Measurements from ENCODE around the gene NUP62. TPM values are rescaled to one million over a fixed set of nuclear protein-coding genes. Genes with fewer than 3 reads are reported as not detected.
"Not testable (repeated sequence)": the region's sequence is repeated elsewhere in the genome, so short reads cannot be mapped to it uniquely, and the experiment has no call there.

NUP62 gene
- total and polyA plus RNA-seq, 8 donors: 11.4 to 26.4 (median 17.4) TPM

- 74 to 78% methylated on average over 14 of the region's 14 CpGs for WGBS, 2 donors
- no peak for ATAC-seq
- Histone ChIP-seq H3K27me3 (no peaks in the 10 kb centered on the region), H3K27ac (no peak overlapping the region), H3K9me3 (no peaks in the 10 kb centered on the region), H3K4me3 (peak overlapping the region in 1 of 4 donors; percentile 90), H3K4me1 (peaks cover 9 to 13% (median 9%) of the 10 kb centered on the region in 3 donors), H3K36me3 (peaks cover 0 to 9% (median 0%) of the 10 kb centered on the region in 3 donors)
- no peak for FAIRE-seq
- no peak for TF ChIP-seq CTCF (IDR thresholded peaks at IDR 0.05)
- intact Hi-C loops (cut with DNase I): no loop called here
- peak in 1 of 6 donors; percentile 9 for DNase-seq
Observed at GRCh38 chr19:49927526-49928264, 1.6 kb downstream of the NUP62 start.

GRCh38 chr19:49926515-49926914 is 2.8 kb downstream of the NUP62 start:
- 94 to 96% methylated on average over 10 of the region's 10 CpGs for WGBS, 2 donors
- no peak for ATAC-seq

GRCh38 chr19:49925486-49925885 is 3.8 kb downstream of the NUP62 start:
- no peak overlapping the region for H3K4me3 ChIP-seq
- H3K9me3 ChIP-seq: no peaks in the 10 kb centered on the region
- FAIRE-seq (no peak), ATAC-seq (no peak), DNase-seq (peak in 1 of 6 donors; percentile 4)
- intact Hi-C loops (cut with DNase I): no loop called here
- WGBS, 2 donors: 96% methylated on average over 5 of the region's 5 CpGs
- peaks cover 0 to 9% (median 0%) of the 10 kb centered on the region in 3 donors for H3K36me3 ChIP-seq
- TF ChIP-seq CTCF (IDR thresholded peaks at IDR 0.05): no peak
- H3K27ac ChIP-seq: no peak overlapping the region
- no peaks in the 10 kb centered on the region for H3K27me3 ChIP-seq
- H3K4me1 ChIP-seq: peaks cover 9 to 13% (median 9%) of the 10 kb centered on the region in 3 donors

More at GRCh38 chr19:49926515-49926914, 2.8 kb downstream of the NUP62 start:
- H3K9me3 ChIP-seq: no peaks in the 10 kb centered on the region
- TF ChIP-seq CTCF (IDR thresholded peaks at IDR 0.05): no peak
- peak in 1 of 6 donors; percentile 17 for DNase-seq
- no peak for FAIRE-seq
- H3K4me1 ChIP-seq: peaks cover 9 to 13% (median 9%) of the 10 kb centered on the region in 3 donors
- no peaks in the 10 kb centered on the region for H3K27me3 ChIP-seq
- intact Hi-C loops (cut with DNase I): no loop called here
- no peak overlapping the region for H3K27ac ChIP-seq
- peaks cover 0 to 9% (median 0%) of the 10 kb centered on the region in 3 donors for H3K36me3 ChIP-seq
- H3K4me3 ChIP-seq: no peak overlapping the region

GRCh38 chr19:49924881-49925210 is 4.5 kb downstream of the NUP62 start:
- ATAC-seq; H3K36me3 ChIP-seq; intact Hi-C loops (cut with DNase I); H3K9me3 ChIP-seq; H3K27ac ChIP-seq; FAIRE-seq; H3K4me3 ChIP-seq; H3K27me3 ChIP-seq; DNase-seq: not testable (repeated sequence)
- WGBS, 2 donors: 93 to 97% methylated on average over 13 of the region's 13 CpGs
- H3K4me1 ChIP-seq: peaks cover 9 to 13% (median 9%) of the 10 kb centered on the region in 3 donors

GRCh38 chr19:49924004-49924880 is 5.1 kb downstream of the NUP62 start:
- no peak for ATAC-seq
- TF ChIP-seq CTCF (IDR thresholded peaks at IDR 0.05): no peak
- 85 to 86% methylated on average over 25 of the region's 25 CpGs for WGBS, 2 donors
- no peaks in the 10 kb centered on the region for H3K27me3 ChIP-seq
- H3K27ac ChIP-seq: no peak overlapping the region
- peaks cover 0 to 9% (median 0%) of the 10 kb centered on the region in 3 donors for H3K36me3 ChIP-seq
- FAIRE-seq: no peak
- no peak overlapping the region for H3K4me3 ChIP-seq
- intact Hi-C loops (cut with DNase I): no loop called here
- H3K9me3 ChIP-seq: no peaks in the 10 kb centered on the region
- no peak for DNase-seq
- peaks cover 9 to 13% (median 9%) of the 10 kb centered on the region in 3 donors for H3K4me1 ChIP-seq
